M059J (cell line): ENCODE data around the gene MBD2. TPM values are rescaled to one million over a fixed set of nuclear protein-coding genes. Genes with fewer than 3 reads are reported as not detected.
"Not testable (repeated sequence)": the region's sequence is repeated elsewhere in the genome, so short reads cannot be mapped to it uniquely, and the experiment has no call there.

Source experiments
- DNase-seq: peaks from one replicate; pipeline ENCODE4 v3.0.0-alpha.2; 2012; ENCODE audit warnings: low read depth
- total RNA-seq: library from RNA; depleted of rRNA; stranded (reverse); fragments of >200 nt; shearing (Covaris generic); gene quantifications from 2 replicates; pipeline ENCODE4 v1.2.3, GENCODE V29; 2014; rRNA removed

Gene MBD2
- 37.1 and 49.7 TPM in 2 replicates for total RNA-seq

GRCh38 chr18:54224379-54225014, at the start of gene MBD2:
Gene MBD2 (minus strand): TSS chr18:54224669. CDS start chr18:54224559, 110 bp downstream.
- DNase-seq = peak; percentile 95

- peak; percentile 79 for DNase-seq
Observed at GRCh38 chr18:54269893-54270844, 45.7 kb upstream of the MBD2 start.

GRCh38 chr18:54268751-54269150, 44.3 kb upstream of the MBD2 start:
- DNase-seq = no peak

- DNase-seq = no peak
Observed at GRCh38 chr18:54267701-54268100, 43.2 kb upstream of the MBD2 start.

- DNase-seq = no peak
Observed at GRCh38 chr18:54263904-54264336, 39.5 kb upstream of the MBD2 start.

GRCh38 chr18:54261894-54262293, 37.4 kb upstream of the MBD2 start:
- DNase-seq = no peak

- DNase-seq = peak; percentile 17
Observed at GRCh38 chr18:54260396-54261072, 36.1 kb upstream of the MBD2 start.

GRCh38 chr18:54257818-54258217, 33.3 kb upstream of the MBD2 start:
- DNase-seq = not testable (repeated sequence)

- no peak for DNase-seq
Observed at GRCh38 chr18:54257015-54257414, 32.5 kb upstream of the MBD2 start.

- no peak for DNase-seq
Observed at GRCh38 chr18:54255141-54255540, 30.7 kb upstream of the MBD2 start.

- peak; percentile 35 for DNase-seq
Observed at GRCh38 chr18:54254265-54254758, 29.8 kb upstream of the MBD2 start.

GRCh38 chr18:54251606-54252390, 27.3 kb upstream of the MBD2 start:
- DNase-seq = no peak

GRCh38 chr18:54250846-54251261, 26.4 kb upstream of the MBD2 start:
- DNase-seq = no peak

GRCh38 chr18:54247511-54248175, 23.2 kb upstream of the MBD2 start:
- no peak for DNase-seq

GRCh38 chr18:54242327-54242726, 17.9 kb upstream of the MBD2 start:
- no peak for DNase-seq

- no peak for DNase-seq
Observed at GRCh38 chr18:54241483-54241882, 17.0 kb upstream of the MBD2 start.

- peak; percentile 12 for DNase-seq
Observed at GRCh38 chr18:54240629-54241107, 16.2 kb upstream of the MBD2 start.

- DNase-seq = no peak
Observed at GRCh38 chr18:54239601-54240000, 15.1 kb upstream of the MBD2 start.

- DNase-seq = no peak
Observed at GRCh38 chr18:54239091-54239490, 14.6 kb upstream of the MBD2 start.

GRCh38 chr18:54238173-54238936, 13.9 kb upstream of the MBD2 start:
- DNase-seq = no peak
